ENCODE results near the gene FYB1. TPM values are rescaled to one million over a fixed set of nuclear protein-coding genes. Genes with fewer than 3 reads are reported as not detected.

The FYB1 gene
- total RNA-seq, 1 experiment from 2014 or later: 1.3 TPM

- no peaks in the 10 kb centered on the region for H3K4me1 Mint-ChIP-seq (ENCODE audit: low read depth, unreplicated experiment)
- BruUV-seq (replicated peaks): no TSS peak
Observed at GRCh38 chr5:39160576-39161213, 58.7 kb downstream of the FYB1 start.

GRCh38 chr5:39159811-39160490, 59.4 kb downstream of the FYB1 start:
- no peak overlapping the region for H3K4me3 ChIP-seq (ENCODE audit: low read depth, low read length)
- no peak for TF ChIP-seq CTCF (IDR thresholded peaks at IDR 0.05; ENCODE audit: insufficient read depth in 1 of 2, low read depth in 1 of 2, low read length in 1 of 2, severe bottlenecking in 1 of 2, unreplicated experiment in 1 of 2)
- Mint-ChIP-seq H3K27me3 (ENCODE audit: insufficient read depth, unreplicated experiment) (no peaks in the 10 kb centered on the region), H3K4me3 (ENCODE audit: unreplicated experiment) (no peak overlapping the region), H3K4me1 (ENCODE audit: low read depth, unreplicated experiment) (no peaks in the 10 kb centered on the region), H3K36me3 (ENCODE audit: insufficient read depth, unreplicated experiment) (no peaks in the 10 kb centered on the region), H3K9me3 (ENCODE audit: unreplicated experiment) (no peaks in the 10 kb centered on the region), H3K27ac (ENCODE audit: unreplicated experiment) (no peak overlapping the region)
- no peaks in the 10 kb centered on the region for H3K4me1 ChIP-seq
- ChIA-PET CTCF (no interaction called here), POLR2A (interaction anchor here (0.5 kb wide), 1 partner anchor 49 kb away, joined by 4 read pairs; no protein-coding TSS in a partner anchor)
- H3K36me3 ChIP-seq (ENCODE audit: control insufficient read depth, insufficient read depth, low read length): no peaks in the 10 kb centered on the region
- no TSS peak for BruUV-seq (replicated peaks)
- H3K27me3 ChIP-seq (replicated peaks; ENCODE audit: control insufficient read depth, insufficient read depth, low read length): no peaks in the 10 kb centered on the region
- H3K9me3 ChIP-seq: no peaks in the 10 kb centered on the region
- no peak for DNase-seq
- intact Hi-C loops (cut with micrococcal nuclease; ENCODE audit: unreplicated experiment): no loop called here

More at GRCh38 chr5:39160576-39161213, 58.7 kb downstream of the FYB1 start:
- ChIA-PET CTCF (no interaction called here), POLR2A (no interaction called here)
- Mint-ChIP-seq H3K27ac (ENCODE audit: unreplicated experiment) (no peak overlapping the region), H3K27me3 (ENCODE audit: insufficient read depth, unreplicated experiment) (no peaks in the 10 kb centered on the region), H3K36me3 (ENCODE audit: insufficient read depth, unreplicated experiment) (no peaks in the 10 kb centered on the region), H3K9me3 (ENCODE audit: unreplicated experiment) (no peaks in the 10 kb centered on the region), H3K4me3 (ENCODE audit: unreplicated experiment) (no peak overlapping the region)
- Histone ChIP-seq H3K4me3 (ENCODE audit: low read depth, low read length) (no peak overlapping the region), H3K36me3 (ENCODE audit: control insufficient read depth, insufficient read depth, low read length) (no peaks in the 10 kb centered on the region), H3K9me3 (no peaks in the 10 kb centered on the region), H3K27me3 (replicated peaks; ENCODE audit: control insufficient read depth, insufficient read depth, low read length) (no peaks in the 10 kb centered on the region), H3K4me1 (no peaks in the 10 kb centered on the region)
- TF ChIP-seq CTCF (IDR thresholded peaks at IDR 0.05; ENCODE audit: insufficient read depth in 1 of 2, low read depth in 1 of 2, low read length in 1 of 2, severe bottlenecking in 1 of 2, unreplicated experiment in 1 of 2): no peak
- intact Hi-C loops (cut with micrococcal nuclease; ENCODE audit: unreplicated experiment): no loop called here
- no peak for DNase-seq

GRCh38 chr5:39158786-39159185, 60.6 kb downstream of the FYB1 start:
- H3K9me3 Mint-ChIP-seq (ENCODE audit: unreplicated experiment): no peaks in the 10 kb centered on the region
- H3K4me3 Mint-ChIP-seq (ENCODE audit: unreplicated experiment): no peak overlapping the region
- ChIA-PET POLR2A (no interaction called here), CTCF (no interaction called here)
- H3K27ac Mint-ChIP-seq (ENCODE audit: unreplicated experiment): no peak overlapping the region
- no peaks in the 10 kb centered on the region for H3K4me1 Mint-ChIP-seq (ENCODE audit: low read depth, unreplicated experiment)
- H3K27me3 Mint-ChIP-seq (ENCODE audit: insufficient read depth, unreplicated experiment): no peaks in the 10 kb centered on the region
- H3K4me1 ChIP-seq: no peaks in the 10 kb centered on the region
- no peaks in the 10 kb centered on the region for H3K9me3 ChIP-seq
- no TSS peak for BruUV-seq (replicated peaks)
- H3K36me3 Mint-ChIP-seq (ENCODE audit: insufficient read depth, unreplicated experiment): no peaks in the 10 kb centered on the region
- intact Hi-C loops (cut with micrococcal nuclease; ENCODE audit: unreplicated experiment): no loop called here
- H3K36me3 ChIP-seq (ENCODE audit: control insufficient read depth, insufficient read depth, low read length): no peaks in the 10 kb centered on the region
- no peak for TF ChIP-seq CTCF (IDR thresholded peaks at IDR 0.05; ENCODE audit: insufficient read depth in 1 of 2, low read depth in 1 of 2, low read length in 1 of 2, severe bottlenecking in 1 of 2, unreplicated experiment in 1 of 2)
- no peaks in the 10 kb centered on the region for H3K27me3 ChIP-seq (replicated peaks; ENCODE audit: control insufficient read depth, insufficient read depth, low read length)
- H3K4me3 ChIP-seq (ENCODE audit: low read depth, low read length): no peak overlapping the region
- DNase-seq: no peak

All from Caco-2 (cell line).